ENCODE results near the gene PHF19.

PHF19 gene

GRCh38 chr9:120914953-120915352, 38.0 kb upstream of the PHF19 start:
- Histone ChIP-seq H3K9me3 (ENCODE audit: low read depth, low read length) (no peaks in the 10 kb centered on the region), H3K27ac (no peak overlapping the region), H3K36me3 (ENCODE audit: insufficient read depth, low read length) (no peaks in the 10 kb centered on the region), H3K4me3 (no peak overlapping the region), H3K9ac (ENCODE audit: insufficient read length) (no peak overlapping the region)
- TF ChIP-seq FOXP2 (optimal IDR thresholded peaks at IDR 0.05; ENCODE audit: control extremely low read depth, extremely low read length, insufficient read depth) (no peak), POLR2AphosphoS5 (IDR thresholded peaks at IDR 0.05; ENCODE audit: borderline replicate concordance, low read depth, low read length) (no peak)
- no peak for DNase-seq (ENCODE audit: low read depth, low spot score)

GRCh38 chr9:120914396-120914795, 37.4 kb upstream of the PHF19 start:
- no peak overlapping the region for H3K4me3 ChIP-seq
- TF ChIP-seq POLR2AphosphoS5 (IDR thresholded peaks at IDR 0.05; ENCODE audit: borderline replicate concordance, low read depth, low read length) = no peak
- no peak for TF ChIP-seq EZH2 (IDR thresholded peaks at IDR 0.05)
- no peak for TF ChIP-seq FOXP2 (optimal IDR thresholded peaks at IDR 0.05; ENCODE audit: control extremely low read depth, extremely low read length, insufficient read depth)
- H3K9ac ChIP-seq (ENCODE audit: insufficient read length) = no peak overlapping the region
- DNase-seq (ENCODE audit: low read depth, low spot score) = no peak
- no peak overlapping the region for H3K27ac ChIP-seq
- no peaks in the 10 kb centered on the region for H3K9me3 ChIP-seq (ENCODE audit: low read depth, low read length)
- H3K36me3 ChIP-seq (ENCODE audit: insufficient read depth, low read length) = no peaks in the 10 kb centered on the region

GRCh38 chr9:120913647-120914264, 36.8 kb upstream of the PHF19 start:
- no peak overlapping the region for H3K27ac ChIP-seq
- H3K9ac ChIP-seq (ENCODE audit: insufficient read length) = no peak overlapping the region
- TF ChIP-seq FOXP2 (optimal IDR thresholded peaks at IDR 0.05; ENCODE audit: control extremely low read depth, extremely low read length, insufficient read depth) (no peak), EZH2 (IDR thresholded peaks at IDR 0.05) (no peak), POLR2AphosphoS5 (IDR thresholded peaks at IDR 0.05; ENCODE audit: borderline replicate concordance, low read depth, low read length) (no peak)
- DNase-seq (ENCODE audit: low read depth, low spot score) = no peak
- no peaks in the 10 kb centered on the region for H3K36me3 ChIP-seq (ENCODE audit: insufficient read depth, low read length)
- H3K4me3 ChIP-seq = no peak overlapping the region
- no peaks in the 10 kb centered on the region for H3K9me3 ChIP-seq (ENCODE audit: low read depth, low read length)

GRCh38 chr9:120912958-120913646, 36.1 kb upstream of the PHF19 start:
- TF ChIP-seq POLR2AphosphoS5 (IDR thresholded peaks at IDR 0.05; ENCODE audit: borderline replicate concordance, low read depth, low read length) (no peak), FOXP2 (optimal IDR thresholded peaks at IDR 0.05; ENCODE audit: control extremely low read depth, extremely low read length, insufficient read depth) (no peak), EZH2 (IDR thresholded peaks at IDR 0.05) (no peak)
- H3K36me3 ChIP-seq (ENCODE audit: insufficient read depth, low read length) = no peaks in the 10 kb centered on the region

GRCh38 chr9:120911295-120911837, 34.4 kb upstream of the PHF19 start:
- no peaks in the 10 kb centered on the region for H3K36me3 ChIP-seq (ENCODE audit: insufficient read depth, low read length)
- H3K9ac ChIP-seq (ENCODE audit: insufficient read length) = no peak overlapping the region

More at GRCh38 chr9:120912958-120913646, 36.1 kb upstream of the PHF19 start:
- DNase-seq (ENCODE audit: low read depth, low spot score) = no peak
- Histone ChIP-seq H3K9me3 (ENCODE audit: low read depth, low read length) (no peaks in the 10 kb centered on the region), H3K27ac (no peak overlapping the region), H3K4me3 (no peak overlapping the region), H3K9ac (ENCODE audit: insufficient read length) (no peak overlapping the region)

GRCh38 chr9:120910643-120911042, 33.7 kb upstream of the PHF19 start:
- H3K27ac ChIP-seq = no peak overlapping the region
- H3K36me3 ChIP-seq (ENCODE audit: insufficient read depth, low read length) = no peaks in the 10 kb centered on the region
- H3K9me3 ChIP-seq (ENCODE audit: low read depth, low read length) = no peaks in the 10 kb centered on the region
- no peak overlapping the region for H3K9ac ChIP-seq (ENCODE audit: insufficient read length)
- DNase-seq (ENCODE audit: low read depth, low spot score) = no peak
- H3K4me3 ChIP-seq = no peak overlapping the region
- TF ChIP-seq POLR2AphosphoS5 (IDR thresholded peaks at IDR 0.05; ENCODE audit: borderline replicate concordance, low read depth, low read length) (no peak), EZH2 (IDR thresholded peaks at IDR 0.05) (no peak), FOXP2 (optimal IDR thresholded peaks at IDR 0.05; ENCODE audit: control extremely low read depth, extremely low read length, insufficient read depth) (no peak)

More at GRCh38 chr9:120911295-120911837, 34.4 kb upstream of the PHF19 start:
- TF ChIP-seq POLR2AphosphoS5 (IDR thresholded peaks at IDR 0.05; ENCODE audit: borderline replicate concordance, low read depth, low read length) (no peak), EZH2 (IDR thresholded peaks at IDR 0.05) (no peak), FOXP2 (optimal IDR thresholded peaks at IDR 0.05; ENCODE audit: control extremely low read depth, extremely low read length, insufficient read depth) (no peak)
- no peak overlapping the region for H3K4me3 ChIP-seq
- no peak overlapping the region for H3K27ac ChIP-seq
- no peaks in the 10 kb centered on the region for H3K9me3 ChIP-seq (ENCODE audit: low read depth, low read length)
- DNase-seq (ENCODE audit: low read depth, low spot score) = no peak

GRCh38 chr9:120909904-120910303, 32.9 kb upstream of the PHF19 start:
- no peak overlapping the region for H3K9ac ChIP-seq (ENCODE audit: insufficient read length)
- DNase-seq (ENCODE audit: low read depth, low spot score) = no peak
- no peak for TF ChIP-seq FOXP2 (optimal IDR thresholded peaks at IDR 0.05; ENCODE audit: control extremely low read depth, extremely low read length, insufficient read depth)
- no peak for TF ChIP-seq POLR2AphosphoS5 (IDR thresholded peaks at IDR 0.05; ENCODE audit: borderline replicate concordance, low read depth, low read length)
- no peak for TF ChIP-seq EZH2 (IDR thresholded peaks at IDR 0.05)
- H3K36me3 ChIP-seq (ENCODE audit: insufficient read depth, low read length) = no peaks in the 10 kb centered on the region
- H3K27ac ChIP-seq = no peak overlapping the region
- H3K4me3 ChIP-seq = no peak overlapping the region
- H3K9me3 ChIP-seq (ENCODE audit: low read depth, low read length) = no peaks in the 10 kb centered on the region

GRCh38 chr9:120905315-120906164, 28.6 kb upstream of the PHF19 start:
- H3K9ac ChIP-seq (ENCODE audit: insufficient read length) = no peak overlapping the region
- no peak overlapping the region for H3K4me3 ChIP-seq
- no peaks in the 10 kb centered on the region for H3K9me3 ChIP-seq (ENCODE audit: low read depth, low read length)
- TF ChIP-seq FOXP2 (optimal IDR thresholded peaks at IDR 0.05; ENCODE audit: control extremely low read depth, extremely low read length, insufficient read depth) (no peak), POLR2AphosphoS5 (IDR thresholded peaks at IDR 0.05; ENCODE audit: borderline replicate concordance, low read depth, low read length) (no peak), EZH2 (IDR thresholded peaks at IDR 0.05) (no peak)
- no peaks in the 10 kb centered on the region for H3K36me3 ChIP-seq (ENCODE audit: insufficient read depth, low read length)
- no peak overlapping the region for H3K27ac ChIP-seq
- DNase-seq (ENCODE audit: low read depth, low spot score) = no peak
